ENCODE measurements around the gene LRRIQ1. TPM values are rescaled to one million over a fixed set of nuclear protein-coding genes. Genes with fewer than 3 reads are reported as not detected.
A peak's percentile ranks its signal among the peaks of the same experiment; 100 is the strongest.
"Not testable (repeated sequence)": the region's sequence is repeated elsewhere in the genome, so short reads cannot be mapped to it uniquely, and the experiment has no call there.

Gene LRRIQ1
- total and polyA plus RNA-seq, 8 donors, result 0.31 to 2.0 (median 0.74) TPM

- Histone ChIP-seq H3K36me3 (no peaks in the 10 kb centered on the region), H3K9me3 (no peaks in the 10 kb centered on the region), H3K4me1 (no peaks in the 10 kb centered on the region), H3K4me3 (no peak overlapping the region), H3K27me3 (no peaks in the 10 kb centered on the region), H3K27ac (no peak overlapping the region)
- peak; percentile 57 to 91 (median 82) for ATAC-seq
- WGBS, 2 donors, result 38 to 43% methylated on average over 1 of the region's 1 CpG
- no peak for DNase-seq
- intact Hi-C loops (cut with DNase I), result no loop called here
- no peak for FAIRE-seq
- TF ChIP-seq CTCF (IDR thresholded peaks at IDR 0.05), result no peak
Observed at GRCh38 chr12:84996759-84997158, 39.4 kb upstream of the LRRIQ1 start.

- FAIRE-seq (no peak), ATAC-seq (no peak), DNase-seq (no peak)
- H3K27ac ChIP-seq, result no peak overlapping the region
- no peaks in the 10 kb centered on the region for H3K27me3 ChIP-seq
- H3K4me1 ChIP-seq, result no peaks in the 10 kb centered on the region
- TF ChIP-seq CTCF (IDR thresholded peaks at IDR 0.05), result no peak
- H3K4me3 ChIP-seq, result no peak overlapping the region
- no peaks in the 10 kb centered on the region for H3K9me3 ChIP-seq
- intact Hi-C loops (cut with DNase I), result no loop called here
- H3K36me3 ChIP-seq, result no peaks in the 10 kb centered on the region
Observed at GRCh38 chr12:84998341-84998740, 37.8 kb upstream of the LRRIQ1 start.

GRCh38 chr12:85000729-85001128, 35.4 kb upstream of the LRRIQ1 start:
- FAIRE-seq, result no peak
- TF ChIP-seq CTCF (IDR thresholded peaks at IDR 0.05), result no peak
- 69 to 75% methylated on average over 2 of the region's 2 CpGs for WGBS, 2 donors

GRCh38 chr12:85002778-85003296, 33.3 kb upstream of the LRRIQ1 start:
- ATAC-seq (no peak), DNase-seq (no peak), FAIRE-seq (no peak)
- Histone ChIP-seq H3K4me3 (no peak overlapping the region), H3K27ac (no peak overlapping the region), H3K27me3 (no peaks in the 10 kb centered on the region), H3K4me1 (no peaks in the 10 kb centered on the region), H3K9me3 (no peaks in the 10 kb centered on the region), H3K36me3 (no peaks in the 10 kb centered on the region)
- WGBS, 2 donors, result 76 to 89% methylated on average over 3 of the region's 3 CpGs
- intact Hi-C loops (cut with DNase I), result no loop called here
- TF ChIP-seq CTCF (IDR thresholded peaks at IDR 0.05), result no peak

More at GRCh38 chr12:85000729-85001128, 35.4 kb upstream of the LRRIQ1 start:
- Histone ChIP-seq H3K4me1 (no peaks in the 10 kb centered on the region), H3K27ac (no peak overlapping the region), H3K27me3 (no peaks in the 10 kb centered on the region), H3K4me3 (no peak overlapping the region), H3K9me3 (no peaks in the 10 kb centered on the region), H3K36me3 (no peaks in the 10 kb centered on the region)
- no peak for ATAC-seq
- no peak for DNase-seq
- intact Hi-C loops (cut with DNase I), result no loop called here

GRCh38 chr12:85004204-85004603, 31.9 kb upstream of the LRRIQ1 start:
- H3K4me1 ChIP-seq, result no peaks in the 10 kb centered on the region
- no peaks in the 10 kb centered on the region for H3K27me3 ChIP-seq
- no peaks in the 10 kb centered on the region for H3K36me3 ChIP-seq
- no peak for TF ChIP-seq CTCF (IDR thresholded peaks at IDR 0.05)
- intact Hi-C loops (cut with DNase I), result no loop called here
- ATAC-seq (no peak), FAIRE-seq (no peak), DNase-seq (no peak)
- no peak overlapping the region for H3K4me3 ChIP-seq
- H3K9me3 ChIP-seq, result no peaks in the 10 kb centered on the region
- H3K27ac ChIP-seq, result no peak overlapping the region

GRCh38 chr12:85005047-85005446, 31.1 kb upstream of the LRRIQ1 start:
- H3K9me3 ChIP-seq; ATAC-seq; H3K27me3 ChIP-seq; intact Hi-C loops (cut with DNase I); FAIRE-seq; H3K4me1 ChIP-seq; DNase-seq; H3K27ac ChIP-seq; H3K4me3 ChIP-seq; H3K36me3 ChIP-seq: not testable (repeated sequence)
- 74 to 95% methylated on average over 2 of the region's 2 CpGs for WGBS, 2 donors

Measured in pancreas (tissue), 10 donors.